H7 (cell line): ENCODE data around the gene NR2F6. TPM values are rescaled to one million over a fixed set of nuclear protein-coding genes. Genes with fewer than 3 reads are reported as not detected.

Experiments
- DNase-seq: peaks from one replicate; pipeline ENCODE4 v3.0.0; 2012
- H3K27me3 ChIP-seq: 2 replicates; pipeline ENCODE4 v1.6.0; 2011; ENCODE audit warnings: mild to moderate bottlenecking, low read length; ENCODE audit not compliant: control insufficient read depth, insufficient read depth
- H3K36me3 ChIP-seq: replicated peaks from 2 replicates; pipeline ENCODE4 v1.5.1; 2011; ENCODE audit warnings: low read length; ENCODE audit not compliant: control insufficient read depth, insufficient read depth
- H3K4me3 ChIP-seq: 2 replicates; pipeline ENCODE4 v1.5.1; 2011; ENCODE audit warnings: low read depth, mild to moderate bottlenecking, control low read depth, low read length, moderate library complexity; ENCODE audit not compliant: insufficient read depth
- total RNA-seq: library from RNA; depleted of rRNA; stranded (reverse); fragments of >200 nt; shearing (Covaris generic); gene quantifications from 2 replicates; pipeline ENCODE4 v1.2.3, GENCODE V29; 2014

NR2F6 gene
- total RNA-seq, 1 experiment from 2014 or later: 246 TPM

DNA sequence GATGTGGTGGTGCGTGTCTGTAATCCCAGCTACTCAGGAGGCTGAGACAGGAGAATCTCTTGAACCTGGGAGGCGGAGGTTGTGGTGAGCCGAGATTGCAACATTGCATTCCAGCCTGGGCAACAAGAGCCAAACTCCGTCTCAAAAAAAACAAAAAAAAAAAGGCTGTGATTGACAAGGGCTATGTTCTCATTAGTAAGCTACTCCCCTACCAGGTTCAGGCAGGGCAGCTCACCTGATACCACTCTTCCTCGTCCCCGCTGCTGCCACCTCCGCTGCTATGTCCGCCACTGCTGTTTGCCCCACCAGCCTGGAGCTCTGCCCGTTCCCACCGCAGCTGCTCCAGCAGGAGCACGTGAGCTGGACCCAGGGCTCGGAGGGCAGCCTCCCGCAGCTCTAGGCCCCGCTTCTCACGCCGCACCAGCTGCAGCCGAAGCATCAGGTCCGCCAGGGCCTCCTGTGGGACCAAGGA, 9.5 kb upstream of the NR2F6 start:
- H3K36me3 ChIP-seq: peaks cover 4% of the 10 kb centered on the region
- H3K4me3 ChIP-seq: no peak overlapping the region
- H3K27me3 ChIP-seq: no peaks in the 10 kb centered on the region
- peak; percentile 59 for DNase-seq

DNA sequence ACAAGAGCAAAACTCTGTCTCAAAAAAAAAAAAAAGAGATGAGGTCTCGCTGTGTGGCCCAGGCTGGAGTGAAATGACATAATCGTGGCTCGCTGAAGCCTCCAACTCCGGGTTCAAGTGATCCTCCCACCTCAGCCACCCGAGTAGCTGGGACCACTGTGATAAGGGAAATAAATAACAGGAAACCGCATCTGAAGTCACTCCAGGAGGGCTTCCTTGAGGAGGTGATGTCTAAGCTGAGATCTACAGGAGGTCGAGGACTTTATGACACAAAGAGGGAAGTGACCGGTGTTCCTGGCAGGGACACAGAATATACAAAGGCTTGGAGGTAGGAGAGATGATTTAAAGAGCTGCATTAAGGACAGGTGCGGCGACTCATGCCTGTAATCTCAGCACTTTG, 8.9 kb upstream of the NR2F6 start:
- no peak for DNase-seq
- H3K36me3 ChIP-seq: peaks cover 4% of the 10 kb centered on the region
- no peak overlapping the region for H3K4me3 ChIP-seq
- H3K27me3 ChIP-seq: no peaks in the 10 kb centered on the region

GRCh38 chr19:17249887-17250548, 4.3 kb upstream of the NR2F6 start:
- Histone ChIP-seq H3K36me3 (peaks cover 2% of the 10 kb centered on the region; the same call in 1 of the 2 replicates), H3K27me3 (no peaks in the 10 kb centered on the region), H3K4me3 (no peak overlapping the region)
- DNase-seq: no peak

DNA sequence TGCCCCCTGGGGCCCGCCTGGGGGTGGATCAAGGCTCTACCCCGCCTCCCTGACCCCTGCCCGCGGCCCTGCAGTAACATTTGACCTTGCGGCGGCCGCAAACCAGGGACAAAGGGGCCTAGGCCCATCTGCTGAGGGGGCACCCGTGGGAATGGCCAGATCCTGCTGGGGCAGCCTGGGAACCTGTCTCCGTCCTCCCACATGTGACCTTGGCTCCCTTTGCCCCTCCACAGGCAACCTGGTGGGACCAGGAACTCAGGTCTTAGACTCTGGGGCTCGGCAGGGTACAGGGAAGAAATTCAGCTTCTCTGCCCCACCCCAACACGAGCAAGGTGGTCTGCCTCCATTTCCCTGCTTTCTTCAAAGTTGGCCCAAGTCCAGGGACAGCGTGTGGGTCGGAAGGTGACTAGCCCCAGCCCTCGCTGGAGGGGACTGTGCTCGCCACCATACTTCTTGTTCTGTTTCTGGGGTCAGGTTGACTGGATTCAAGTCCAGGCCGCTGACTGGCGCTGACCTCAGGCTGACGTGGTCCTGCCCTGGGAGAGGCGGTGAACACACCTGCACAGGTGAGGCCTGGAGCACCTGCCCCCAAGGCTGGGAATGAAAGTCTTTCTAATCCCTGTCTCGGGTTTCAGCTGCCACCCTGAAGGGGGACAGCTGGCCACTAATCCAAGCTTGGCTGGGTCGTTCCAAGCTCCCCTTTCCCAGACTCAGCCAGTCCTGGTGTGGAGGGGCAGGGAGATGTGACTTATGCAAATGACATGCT, 2.5 kb upstream of the NR2F6 start:
- H3K4me3 ChIP-seq: no peak overlapping the region
- H3K27me3 ChIP-seq: no peaks in the 10 kb centered on the region
- DNase-seq: peak; percentile 89
- H3K36me3 ChIP-seq: peaks cover 2% of the 10 kb centered on the region; the same call in 1 of the 2 replicates

- Histone ChIP-seq H3K4me3 (peak overlapping the region; percentile 43), H3K27me3 (no peaks in the 10 kb centered on the region), H3K36me3 (peaks cover 2% of the 10 kb centered on the region; the same call in 1 of the 2 replicates)
- DNase-seq: no peak
Observed at GRCh38 chr19:17246681-17247425, 1.1 kb upstream of the NR2F6 start.

DNA sequence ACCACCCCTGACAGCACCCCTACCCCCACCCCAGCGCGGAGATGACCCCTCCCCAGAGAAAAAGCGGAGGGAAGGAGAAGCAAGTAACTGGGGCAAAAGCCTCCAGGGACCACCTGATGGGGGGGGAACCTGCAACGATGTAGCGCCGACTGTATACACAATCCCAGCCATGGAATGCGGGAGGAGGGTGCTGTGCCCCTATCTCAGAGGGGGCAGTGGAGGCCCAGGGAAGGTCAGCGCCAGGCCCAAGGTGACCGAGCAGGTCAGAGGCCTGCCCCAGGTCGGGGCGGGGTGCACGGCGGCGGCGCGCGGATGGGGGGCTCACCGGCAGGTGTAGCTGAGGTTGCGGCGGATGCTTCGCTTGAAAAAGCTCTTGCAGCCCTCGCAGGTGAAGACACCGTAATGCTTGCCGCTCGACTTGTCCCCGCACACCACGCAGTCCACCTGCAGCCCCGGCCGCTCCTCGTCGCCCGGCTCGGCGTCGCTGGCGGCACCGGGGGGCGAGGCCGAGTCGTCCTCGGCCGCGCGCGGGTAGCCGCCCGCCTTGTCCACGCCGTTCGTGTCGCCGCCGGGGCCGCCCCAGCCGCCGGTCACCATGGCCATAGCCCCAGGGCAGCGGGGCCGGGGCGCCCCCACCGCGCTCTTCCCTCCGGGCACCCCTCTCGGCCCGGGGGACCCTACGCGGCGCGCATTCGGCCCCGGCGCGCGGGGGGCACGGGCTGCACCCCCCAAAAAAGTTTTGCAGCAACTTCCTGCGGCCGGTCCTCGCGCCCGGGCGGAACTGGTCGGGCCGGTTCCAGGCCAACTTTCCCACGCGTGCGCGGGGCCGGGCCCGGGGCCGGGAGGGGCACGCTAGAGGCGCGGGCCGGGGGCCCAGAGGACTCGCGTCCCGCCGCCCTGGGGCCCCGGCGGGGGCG, 843 bp downstream of the NR2F6 start:
- no peaks in the 10 kb centered on the region for H3K27me3 ChIP-seq
- peak; percentile 82 for DNase-seq
- peak overlapping the region; percentile 95 for H3K4me3 ChIP-seq
- peaks cover 2% of the 10 kb centered on the region for H3K36me3 ChIP-seq

- Histone ChIP-seq H3K27me3 (no peaks in the 10 kb centered on the region), H3K36me3 (peaks cover 3% of the 10 kb centered on the region), H3K4me3 (peak overlapping the region; percentile 95)
- peak; percentile 86 for DNase-seq
Observed at GRCh38 chr19:17243830-17244617, 1.7 kb downstream of the NR2F6 start.

- Histone ChIP-seq H3K36me3 (peaks cover 5% of the 10 kb centered on the region), H3K27me3 (no peaks in the 10 kb centered on the region), H3K4me3 (peak overlapping the region; percentile 95)
- peak; percentile 70 for DNase-seq
Observed at GRCh38 chr19:17243211-17243829, 2.4 kb downstream of the NR2F6 start.

DNA sequence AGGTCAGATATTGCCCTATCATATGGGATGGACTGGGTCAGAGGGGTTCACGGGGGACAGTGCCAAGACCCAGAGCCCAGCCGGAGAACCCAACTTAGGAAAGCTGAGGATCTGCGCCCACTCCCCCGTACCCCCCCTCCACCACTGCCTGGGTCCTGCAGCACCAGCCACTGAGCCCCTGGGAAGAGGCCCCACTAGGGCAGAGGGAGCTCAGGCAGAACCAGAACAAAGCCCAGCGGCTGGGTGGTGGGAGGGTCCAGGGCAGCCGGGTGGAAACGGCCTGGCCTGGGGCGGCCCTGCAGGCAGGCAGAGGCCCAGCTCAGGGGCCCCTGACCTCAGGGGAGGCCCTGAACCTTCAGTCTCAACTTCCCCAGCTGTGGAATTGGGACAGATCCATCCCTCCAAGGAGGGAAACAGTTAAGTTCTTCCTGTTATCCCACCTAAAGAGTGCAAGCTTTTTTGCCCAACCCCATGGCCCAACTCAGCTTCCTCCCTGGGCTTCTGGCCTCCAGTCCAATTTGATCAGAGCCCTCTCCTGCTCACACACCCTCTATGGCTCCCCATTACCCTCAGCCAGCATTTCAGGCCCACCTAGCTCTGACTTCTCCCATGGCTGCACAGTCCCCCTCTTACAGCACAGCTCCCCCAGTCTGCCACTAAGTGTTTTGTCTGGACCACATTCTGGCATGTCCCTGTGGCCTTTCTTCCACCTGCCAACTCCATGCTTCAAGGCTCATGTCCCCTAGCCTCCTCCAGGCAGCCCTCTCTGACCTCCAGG, 3.1 kb downstream of the NR2F6 start:
- 0 out of 2 replicates have a peak overlapping the region, but pooled peaks have one; percentile 3 for H3K4me3 ChIP-seq

GRCh38 chr19:17240826-17241399, 4.8 kb downstream of the NR2F6 start:
- peak; percentile 40 for DNase-seq
- H3K27me3 ChIP-seq: no peaks in the 10 kb centered on the region
- no peak overlapping the region for H3K4me3 ChIP-seq
- peaks cover 7% of the 10 kb centered on the region for H3K36me3 ChIP-seq

More for the DNA sequence above, 3.1 kb downstream of the NR2F6 start:
- Histone ChIP-seq H3K36me3 (peaks cover 7% of the 10 kb centered on the region), H3K27me3 (no peaks in the 10 kb centered on the region)
- peak; percentile 60 for DNase-seq

GRCh38 chr19:17240062-17240752, 5.5 kb downstream of the NR2F6 start:
- peak; percentile 61 for DNase-seq
- no peak overlapping the region for H3K4me3 ChIP-seq
- peaks cover 7% of the 10 kb centered on the region for H3K36me3 ChIP-seq
- no peaks in the 10 kb centered on the region for H3K27me3 ChIP-seq
